GM18858 (cell line): ENCODE data around the gene BRAF.
"Not testable (repeated sequence)": the region's sequence is repeated elsewhere in the genome, so short reads cannot be mapped to it uniquely, and the experiment has no call there.

Experiments used
- ATAC-seq: cut with Tn5 transposase; IDR thresholded peaks from one replicate; pipeline ENCODE4 v1.9.1; 2021; ENCODE audit not compliant: unreplicated experiment

BRAF gene

GRCh38 chr7:140719721-140720120 is 205.0 kb downstream of the BRAF start:
- no peak for ATAC-seq

DNA sequence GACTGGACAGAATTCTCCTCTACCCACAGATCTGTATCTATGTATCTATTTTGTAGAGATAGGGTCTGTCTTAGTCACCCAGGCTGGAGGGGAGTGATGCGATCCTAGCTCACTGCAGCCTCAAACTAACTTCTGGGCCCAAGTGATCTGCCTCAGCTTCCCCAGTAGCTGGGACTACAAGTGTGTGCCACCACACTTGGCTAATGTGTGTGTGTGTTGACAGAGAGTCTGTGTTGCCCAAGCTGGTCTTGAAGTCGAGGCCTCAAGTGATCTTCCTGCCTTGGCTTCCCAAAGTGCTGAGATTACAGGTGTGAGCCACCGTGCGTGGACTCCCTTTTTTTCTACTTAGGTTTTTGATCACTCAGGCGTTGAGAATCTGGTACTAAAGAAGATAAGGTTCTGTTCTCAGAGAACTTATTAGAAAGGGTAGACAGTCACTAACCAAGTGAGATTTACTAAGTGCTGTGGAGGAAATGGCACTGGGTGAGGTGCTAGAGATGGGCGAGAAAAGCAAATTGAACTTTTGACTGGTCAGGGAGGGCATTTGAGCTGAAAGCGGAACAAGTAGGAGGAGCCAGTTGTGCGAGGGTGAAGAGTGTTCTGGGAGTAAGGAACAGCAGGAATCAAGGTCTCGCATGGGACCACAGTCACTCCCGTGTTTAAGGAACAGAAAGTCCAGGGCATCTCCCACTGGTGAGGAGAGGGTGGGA is 210.2 kb downstream of the BRAF start:
- no peak for ATAC-seq

DNA sequence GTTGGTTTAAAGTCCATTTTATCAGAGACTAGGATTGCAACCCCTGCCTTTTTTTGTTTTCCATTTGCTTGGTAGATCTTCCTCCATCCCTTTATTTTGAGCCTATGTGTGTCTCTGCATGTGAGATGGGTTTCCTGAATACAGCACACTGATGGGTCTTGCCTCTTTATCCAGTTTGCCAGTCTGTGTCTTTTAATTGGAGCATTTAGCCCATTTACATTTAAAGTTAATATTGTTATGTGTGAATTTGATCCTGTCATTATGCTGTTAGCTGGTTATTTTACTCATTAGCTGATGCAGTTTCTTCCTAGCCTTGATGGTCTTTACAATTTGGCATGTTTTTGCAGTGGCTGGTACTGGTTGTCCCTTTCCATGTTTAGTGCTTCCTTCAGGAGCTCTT is 212.3 kb downstream of the BRAF start:
- ATAC-seq, result not testable (repeated sequence)

- not testable (repeated sequence) for ATAC-seq
Observed at GRCh38 chr7:140708764-140709163, 216.0 kb downstream of the BRAF start.

- ATAC-seq, result no peak
Observed at GRCh38 chr7:140707132-140707531, 217.6 kb downstream of the BRAF start.

DNA sequence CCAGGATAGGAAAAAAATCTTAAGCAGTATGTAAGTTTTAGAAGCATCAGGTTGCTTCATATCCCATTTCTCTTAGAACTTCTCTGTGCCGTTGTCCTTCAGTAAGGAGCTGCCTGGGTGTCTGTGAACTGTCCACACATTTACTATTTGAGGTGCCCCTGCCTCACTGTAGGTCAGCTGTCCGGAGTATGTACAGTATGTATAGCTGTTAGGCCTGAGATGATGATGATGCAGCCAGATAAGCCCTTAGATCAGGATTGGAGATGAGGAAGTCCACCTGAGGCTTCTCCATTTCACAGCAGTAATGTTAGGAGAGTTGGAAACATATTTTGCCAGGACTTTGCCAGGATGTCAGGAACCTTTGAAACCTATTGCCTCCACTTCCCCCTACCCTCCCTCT is 220.5 kb downstream of the BRAF start:
- no peak for ATAC-seq

DNA sequence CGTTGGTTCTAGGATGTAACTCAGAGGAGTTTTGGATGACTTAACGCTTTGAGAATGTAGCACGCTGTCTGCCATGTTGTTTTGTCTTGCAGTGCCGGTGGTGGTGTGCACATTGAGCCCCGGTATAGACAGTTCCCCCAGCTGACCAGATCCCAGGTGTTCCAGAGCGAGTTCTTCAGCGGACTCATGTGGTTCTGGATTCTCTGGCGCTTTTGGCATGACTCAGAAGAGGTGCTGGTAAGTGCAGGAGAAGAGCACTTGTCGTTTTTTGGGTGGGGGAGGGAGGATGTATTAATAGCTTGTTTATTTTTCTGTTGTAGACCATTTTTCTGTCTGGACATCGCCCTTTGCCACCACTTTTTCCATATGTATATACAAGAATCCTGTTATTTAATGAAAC is 222.0 kb downstream of the BRAF start:
- ATAC-seq, result no peak

- ATAC-seq, result no peak
Observed at GRCh38 chr7:140698477-140698876, 226.3 kb downstream of the BRAF start.

DNA sequence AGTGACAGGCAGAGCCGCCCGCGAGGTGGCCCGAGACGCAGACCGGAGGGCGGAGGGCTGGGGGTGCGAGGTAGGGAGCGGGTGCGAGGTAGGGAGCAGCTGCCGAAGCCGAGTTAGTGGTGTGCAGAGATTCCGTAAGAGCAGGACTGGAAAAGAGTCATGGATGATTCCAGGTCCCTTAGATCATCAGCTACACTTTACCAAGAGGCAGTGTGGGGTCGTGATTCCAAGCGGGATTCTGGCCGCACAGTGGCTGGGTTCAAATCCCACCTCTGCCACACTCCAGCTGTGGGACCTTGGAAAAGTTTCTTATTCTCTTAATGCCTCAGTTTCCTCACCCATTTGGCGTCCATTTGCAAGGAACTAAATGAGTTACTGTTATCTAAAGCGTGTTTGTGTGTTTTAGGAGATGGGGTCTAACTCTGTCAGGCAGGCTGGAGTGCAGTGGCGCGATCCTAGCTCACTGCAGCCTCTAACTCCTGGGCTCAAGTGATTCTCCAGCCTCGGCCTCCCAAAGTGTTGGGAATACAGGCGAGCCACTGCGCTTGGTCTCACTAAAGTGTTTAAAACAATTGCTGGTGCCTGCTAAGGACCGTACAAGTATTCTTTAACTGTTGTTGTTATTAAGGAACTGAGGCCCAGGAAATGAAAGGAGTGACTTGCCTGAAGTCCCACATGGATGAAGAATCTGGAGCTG is 227.1 kb downstream of the BRAF start:
- ATAC-seq, result no peak

DNA sequence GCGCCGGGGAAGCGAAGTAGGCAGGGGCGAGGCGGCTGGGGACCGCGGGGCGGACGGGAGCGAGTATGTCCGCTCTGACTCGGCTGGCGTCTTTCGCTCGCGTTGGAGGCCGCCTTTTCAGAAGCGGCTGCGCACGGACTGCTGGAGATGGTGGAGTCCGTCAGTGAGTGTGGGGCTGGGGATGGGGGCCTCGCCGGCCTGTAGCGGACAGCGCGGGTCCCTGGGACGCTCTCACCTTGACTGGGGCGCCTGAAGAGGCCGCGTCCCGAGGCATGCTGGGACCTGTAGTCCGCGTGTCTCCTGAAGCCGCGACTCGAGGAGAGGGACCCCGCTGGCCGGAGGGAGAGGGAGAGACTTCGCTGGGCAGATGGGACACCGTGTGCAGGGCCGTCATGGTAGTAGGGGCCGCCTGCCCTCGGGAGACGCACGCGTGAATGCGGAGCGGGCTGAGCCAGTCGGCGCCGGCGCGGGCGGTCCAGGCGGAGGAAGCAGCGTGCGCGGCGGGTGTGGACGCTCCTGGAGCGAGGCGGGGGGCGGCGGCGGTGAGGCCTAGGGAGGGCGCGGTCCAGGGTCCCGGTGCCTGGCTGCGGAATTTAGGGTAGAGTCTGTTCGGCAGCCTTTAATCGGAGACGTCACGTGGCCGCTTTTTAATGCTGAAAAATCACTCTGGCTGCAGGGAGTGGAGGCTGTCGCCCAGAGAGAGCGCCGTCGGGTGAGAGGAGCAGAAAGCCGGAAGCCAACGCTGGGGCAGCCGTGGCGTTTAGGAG is 227.9 kb downstream of the BRAF start, which contains the start of gene NDUFB2:
Gene NDUFB2 (plus strand): TSS at position 29 of the 767 bp plus-strand sequence. CDS start 37 bp downstream, at position 66.
- peak; percentile 92 for ATAC-seq

DNA sequence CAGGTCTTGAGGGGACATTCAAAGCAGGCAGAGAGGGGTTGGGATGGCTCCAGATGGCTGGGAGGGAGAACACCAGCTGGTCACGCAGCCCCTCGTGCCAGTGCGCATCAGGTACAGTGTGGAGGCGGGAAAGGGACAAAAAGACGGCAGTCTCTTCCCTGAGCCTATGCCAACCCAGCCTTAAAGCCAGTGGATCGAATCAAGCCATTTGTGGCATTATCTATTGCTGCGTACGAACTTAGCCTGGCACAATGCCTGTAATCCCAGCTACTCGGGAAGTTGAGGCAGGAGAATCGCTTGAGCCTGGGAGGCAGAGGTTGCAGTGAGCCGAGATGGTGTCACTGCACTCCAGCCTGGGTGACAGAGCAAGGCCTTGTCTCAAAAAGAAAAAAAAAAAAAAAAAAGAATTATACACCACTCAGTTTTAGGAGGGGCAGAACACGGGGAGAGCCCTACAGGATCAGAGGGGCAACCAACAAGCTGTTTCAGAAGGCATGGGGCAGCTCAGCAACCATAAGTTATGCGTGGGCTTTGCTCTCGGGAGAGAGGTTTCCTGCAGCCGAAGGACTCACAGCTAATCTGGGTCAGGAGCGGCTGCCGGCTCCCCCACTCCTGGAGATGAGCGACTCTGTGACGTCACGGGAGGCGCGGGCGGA is 228.6 kb downstream of the BRAF start:
- no peak for ATAC-seq

DNA sequence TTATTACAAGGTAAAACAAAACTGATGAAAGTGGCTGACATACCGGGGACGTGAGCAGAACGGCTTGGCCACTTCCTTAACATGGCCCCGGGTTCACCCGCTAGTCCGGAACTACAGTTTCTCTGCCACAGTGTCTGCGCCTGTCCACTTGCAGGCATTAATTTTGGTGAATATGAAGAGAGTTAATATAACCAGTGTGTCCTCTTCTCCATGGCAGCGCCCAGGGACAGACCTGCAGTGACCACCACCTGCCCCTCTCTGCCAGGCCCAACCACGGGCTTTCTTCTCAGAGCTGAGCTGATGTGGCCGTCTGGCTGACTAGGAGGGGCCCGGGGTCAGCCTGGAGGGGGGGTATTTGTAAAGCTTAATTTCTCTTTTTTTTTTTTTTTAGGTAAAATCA is 229.3 kb downstream of the BRAF start:
- no peak for ATAC-seq

- no peak for ATAC-seq
Observed at GRCh38 chr7:140694592-140694991, 230.1 kb downstream of the BRAF start.

GRCh38 chr7:140693849-140694248 is 230.9 kb downstream of the BRAF start:
- not testable (repeated sequence) for ATAC-seq

DNA sequence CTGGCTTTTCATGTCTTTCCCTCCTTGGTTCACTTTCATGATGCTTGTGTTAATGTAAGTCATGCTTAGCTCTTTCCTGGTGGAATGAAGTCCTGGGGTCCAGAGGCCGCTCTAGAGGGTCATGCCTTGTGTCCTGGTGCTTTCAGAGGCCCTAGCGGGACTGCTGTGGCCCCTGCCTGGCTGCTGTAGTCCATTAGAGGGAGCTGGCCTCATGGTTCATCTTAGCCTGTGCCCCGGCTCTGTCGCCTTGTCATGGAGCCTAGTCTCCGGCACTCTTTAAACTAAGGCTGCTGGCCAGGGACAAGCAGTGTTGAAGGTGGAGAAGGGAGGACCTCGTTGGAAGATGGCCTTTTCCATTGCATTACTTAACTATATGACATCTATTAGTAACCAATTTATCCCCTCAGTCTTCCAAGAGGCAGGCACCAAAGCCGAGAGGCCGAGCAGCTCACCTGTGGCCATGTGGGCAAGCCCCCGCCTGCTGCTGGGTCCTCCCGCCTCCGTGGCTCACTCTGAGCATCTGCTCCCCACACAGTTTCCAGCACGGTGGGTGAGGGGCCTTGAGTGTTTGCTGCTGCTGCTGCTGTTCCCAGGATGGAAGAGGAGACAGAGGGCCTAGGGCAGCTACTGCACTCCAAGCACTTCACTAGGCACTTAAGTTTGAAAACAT is 233.2 kb downstream of the BRAF start:
- no peak for ATAC-seq

DNA sequence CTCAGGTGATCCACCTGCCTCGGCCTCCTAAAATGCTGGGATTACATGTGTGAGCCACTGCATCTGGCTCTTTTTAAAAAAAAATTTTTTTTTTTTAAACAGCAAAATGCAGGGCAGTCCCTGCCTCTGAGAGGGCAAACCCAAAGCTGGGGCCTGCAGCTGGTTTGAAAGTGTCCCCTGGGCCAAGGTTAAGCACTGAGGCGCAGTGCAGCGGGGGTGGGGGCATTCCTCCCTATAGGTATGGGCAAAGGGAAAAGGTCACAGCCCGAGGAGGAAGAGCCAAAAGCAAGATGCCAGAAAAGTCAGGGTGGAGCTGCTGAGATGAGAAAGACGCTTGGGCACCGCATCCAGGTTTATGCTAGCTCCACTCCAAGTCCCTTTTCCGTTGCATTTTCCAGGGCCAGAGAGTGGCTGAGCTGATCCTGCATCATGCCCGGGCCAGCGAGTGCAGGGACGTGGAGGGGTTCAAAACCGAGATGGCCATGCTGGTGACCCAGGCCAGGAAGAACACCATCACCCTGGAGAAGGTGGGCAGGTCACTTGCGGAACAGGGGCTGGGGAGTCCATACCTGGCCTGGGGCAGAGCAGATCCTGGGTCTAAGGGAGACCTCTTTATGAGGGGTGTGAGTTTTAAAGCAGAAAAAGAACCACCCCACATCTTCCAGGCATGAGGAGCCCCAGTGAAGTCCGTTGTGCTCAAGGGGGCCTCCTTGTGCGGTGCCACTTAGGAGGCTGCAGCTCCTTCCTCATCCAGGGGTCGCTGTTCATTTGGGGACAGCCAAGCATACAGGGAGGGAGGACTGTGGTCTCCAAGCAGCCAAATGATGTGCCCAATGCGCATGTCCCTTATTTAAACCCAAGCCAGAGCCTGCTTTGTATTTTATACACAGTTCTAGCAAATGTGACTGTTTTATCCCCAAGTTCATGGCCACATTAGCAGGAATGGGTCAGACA is 235.3 kb downstream of the BRAF start:
- ATAC-seq, result no peak

DNA sequence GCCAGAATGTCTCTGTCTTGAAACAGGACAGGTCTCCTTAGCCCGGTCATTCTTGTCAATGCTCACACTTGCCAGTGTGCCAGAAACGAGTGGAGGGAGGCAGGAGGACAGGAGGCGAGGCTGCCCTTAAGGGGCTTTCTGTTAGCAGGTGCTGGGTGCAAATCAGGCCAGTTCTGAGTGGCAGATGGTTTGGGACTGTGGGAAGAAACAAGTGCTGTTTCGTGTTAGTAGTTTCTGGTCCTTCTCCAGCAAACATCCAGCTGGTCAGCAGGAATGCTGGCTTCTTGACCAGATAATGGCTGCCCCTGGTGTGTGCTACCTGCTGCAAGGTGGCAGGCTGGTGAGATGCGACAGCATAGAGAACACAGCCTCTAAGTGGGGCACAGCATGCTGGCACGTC is 236.4 kb downstream of the BRAF start:
- no peak for ATAC-seq

DNA sequence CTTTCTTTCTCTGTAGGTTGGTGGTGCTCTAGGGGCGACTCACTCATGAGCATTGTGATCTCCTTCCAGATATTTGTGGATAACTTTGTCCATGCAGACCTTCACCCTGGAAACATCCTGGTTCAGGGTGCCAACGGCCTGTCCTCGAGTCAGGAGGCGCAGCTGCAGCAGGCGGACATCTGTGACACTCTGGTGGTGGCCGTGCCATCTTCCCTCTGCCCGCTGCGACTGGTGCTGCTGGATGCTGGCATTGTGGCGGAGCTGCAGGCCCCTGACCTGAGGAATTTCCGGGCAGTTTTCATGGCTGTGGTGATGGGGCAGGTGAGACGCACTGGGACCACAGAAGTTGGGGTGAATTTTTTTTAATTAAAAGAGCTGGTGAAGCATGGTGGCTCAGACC is 237.8 kb downstream of the BRAF start:
- no peak for ATAC-seq

GRCh38 chr7:140685407-140686087 is 239.2 kb downstream of the BRAF start:
- ATAC-seq, result no peak
